ENCODE measurements around the gene CNPY3. TPM values are rescaled to one million over a fixed set of nuclear protein-coding genes. Genes with fewer than 3 reads are reported as not detected.
A peak's percentile ranks its signal among the peaks of the same experiment; 100 is the strongest.

The CNPY3 gene
- total RNA-seq, 1 experiment from 2014 or later = 56.0 TPM

GRCh38 chr6:42968783-42969182, 39.5 kb downstream of the CNPY3 start:
- Histone ChIP-seq H2BK20ac (ENCODE audit: low read depth, low read length, poor library complexity, severe bottlenecking) (no peak overlapping the region), H3K27me3 (ENCODE audit: insufficient read depth, low read length) (no peaks in the 10 kb centered on the region), H4K5ac (ENCODE audit: insufficient read length, low read depth, low read length) (no peak overlapping the region), H3K23ac (ENCODE audit: insufficient read length, low read depth, low read length) (no peak overlapping the region), H3K79me1 (ENCODE audit: insufficient read depth, low read depth, low read length, poor library complexity, severe bottlenecking) (no peaks in the 10 kb centered on the region), H2BK5ac (ENCODE audit: insufficient read length, low read length) (no peak overlapping the region), H2BK15ac (ENCODE audit: low read depth, low read length) (no peak overlapping the region), H3K14ac (ENCODE audit: insufficient read depth, low read length) (no peak overlapping the region), H4K91ac (ENCODE audit: insufficient read length, low read depth, low read length) (no peak overlapping the region), H3K9ac (ENCODE audit: extremely low read depth, insufficient read length, low read length) (no peak overlapping the region), H2BK12ac (ENCODE audit: insufficient read length, low read depth, low read length) (no peak overlapping the region), H3K9me3 (ENCODE audit: control insufficient read depth, low read depth, low read length) (no peaks in the 10 kb centered on the region), H3T11ph (ENCODE audit: low read length) (no peak overlapping the region), H3K23me2 (ENCODE audit: insufficient read length, low read depth, low read length, poor library complexity, severe bottlenecking) (no peaks in the 10 kb centered on the region), H4K20me1 (ENCODE audit: control insufficient read depth, insufficient read depth, insufficient read length) (no peaks in the 10 kb centered on the region), H3K56ac (ENCODE audit: insufficient read length, low read depth, low read length) (no peak overlapping the region), H3K18ac (ENCODE audit: insufficient read length, low read depth, low read length) (no peak overlapping the region), H3K4ac (ENCODE audit: low read depth, low read length) (no peak overlapping the region), H2AK5ac (ENCODE audit: insufficient read length, low read length) (no peak overlapping the region), H3K4me2 (ENCODE audit: insufficient read depth, insufficient read length, low read length) (no peak overlapping the region), H2BK120ac (ENCODE audit: low read depth, low read length, poor library complexity, severe bottlenecking) (no peak overlapping the region), H2AFZ (ENCODE audit: low read length) (no peak overlapping the region), H3K79me2 (ENCODE audit: insufficient read depth, low read length) (no peaks in the 10 kb centered on the region), H4K8ac (replicated peaks; ENCODE audit: insufficient read length, low read depth, low read length) (no peak overlapping the region), H3K27ac (ENCODE audit: insufficient read length, low read depth, low read length) (no peak overlapping the region), H3K4me1 (ENCODE audit: insufficient read depth, low read length) (no peaks in the 10 kb centered on the region)
- Mint-ChIP-seq H3K4me1 (no peaks in the 10 kb centered on the region), H3K27me3 (ENCODE audit: low read depth) (no peaks in the 10 kb centered on the region), H3K27ac (0 out of 7 replicates have a peak overlapping the region, but pooled peaks of 1 of the 3 experiments have one; percentile 61), H3K9me3 (no peaks in the 10 kb centered on the region), H3K36me3 (ENCODE audit: insufficient read depth in 1 of 3, low read depth in 3 of 3) (peaks cover 0 to 31% (median 17%) of the 10 kb centered on the region in 3 experiments; a peak in 6 of 7 replicates), H3K4me3 (no peak overlapping the region)
- DNase-seq = no peak
- TF ChIP-seq CTCF (conservative IDR thresholded peaks at IDR 0.05) = no peak
- WGBS (ENCODE audit: extremely low coverage, insufficient read length, low lambda C conversion rate) = no CpG with 5 or more reads among the region's 4 CpGs

Measured in H9 (cell line).